ENCODE results near the gene ZFP90.

ZFP90 gene

DNA sequence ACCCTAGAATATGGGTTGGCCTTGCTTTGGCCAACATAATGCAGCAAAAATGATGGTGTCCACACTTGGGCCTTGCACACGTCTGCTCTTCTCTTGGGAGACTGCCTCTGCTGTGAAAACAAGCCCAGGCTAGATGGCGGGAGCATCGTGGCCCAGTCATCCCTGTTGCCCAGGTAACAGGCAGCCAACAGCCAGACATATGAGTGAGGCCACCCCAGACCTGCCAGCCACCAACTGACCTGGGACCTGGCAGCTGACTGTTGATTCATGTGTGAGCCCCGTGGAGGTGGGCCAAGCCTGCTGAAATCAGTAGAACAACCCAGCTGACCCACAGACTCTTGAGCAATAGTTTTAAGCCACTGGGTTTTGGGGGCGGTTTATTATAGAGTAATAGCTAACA, 66.7 kb downstream of the ZFP90 start:
- no peaks in the 10 kb centered on the region for H3K27me3 ChIP-seq (ENCODE audit: low read length)
- TF ChIP-seq, protein P1, sequence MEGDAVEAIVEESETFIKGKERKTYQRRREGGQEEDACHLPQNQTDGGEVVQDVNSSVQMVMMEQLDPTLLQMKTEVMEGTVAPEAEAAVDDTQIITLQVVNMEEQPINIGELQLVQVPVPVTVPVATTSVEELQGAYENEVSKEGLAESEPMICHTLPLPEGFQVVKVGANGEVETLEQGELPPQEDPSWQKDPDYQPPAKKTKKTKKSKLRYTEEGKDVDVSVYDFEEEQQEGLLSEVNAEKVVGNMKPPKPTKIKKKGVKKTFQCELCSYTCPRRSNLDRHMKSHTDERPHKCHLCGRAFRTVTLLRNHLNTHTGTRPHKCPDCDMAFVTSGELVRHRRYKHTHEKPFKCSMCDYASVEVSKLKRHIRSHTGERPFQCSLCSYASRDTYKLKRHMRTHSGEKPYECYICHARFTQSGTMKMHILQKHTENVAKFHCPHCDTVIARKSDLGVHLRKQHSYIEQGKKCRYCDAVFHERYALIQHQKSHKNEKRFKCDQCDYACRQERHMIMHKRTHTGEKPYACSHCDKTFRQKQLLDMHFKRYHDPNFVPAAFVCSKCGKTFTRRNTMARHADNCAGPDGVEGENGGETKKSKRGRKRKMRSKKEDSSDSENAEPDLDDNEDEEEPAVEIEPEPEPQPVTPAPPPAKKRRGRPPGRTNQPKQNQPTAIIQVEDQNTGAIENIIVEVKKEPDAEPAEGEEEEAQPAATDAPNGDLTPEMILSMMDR (IDR thresholded peaks at IDR 0.05; ENCODE audit: insufficient read depth, low read length, poor library complexity, severe bottlenecking) = no peak
- no peak for TF ChIP-seq EZH2phosphoT487 (conservative IDR thresholded peaks at IDR 0.05; ENCODE audit: low read length)
- no peak overlapping the region for H2AFZ ChIP-seq (ENCODE audit: low read depth, low read length, severe bottlenecking)
- no peaks in the 10 kb centered on the region for H3F3A ChIP-seq (ENCODE audit: insufficient read depth)
- no peaks in the 10 kb centered on the region for H3K36me3 ChIP-seq (ENCODE audit: low read length)
- no peak overlapping the region for H3K9ac ChIP-seq (ENCODE audit: low read length)
- H3K79me2 ChIP-seq (ENCODE audit: insufficient read depth, low read length) = no peaks in the 10 kb centered on the region
- H3K4me3 ChIP-seq (ENCODE audit: insufficient read depth, low read length, poor library complexity, severe bottlenecking) = no peak overlapping the region
- H3K9me3 ChIP-seq (ENCODE audit: insufficient read depth, low read length) = no peaks in the 10 kb centered on the region
- H3K4me2 ChIP-seq (ENCODE audit: low read depth, low read length, poor library complexity, severe bottlenecking) = no peak overlapping the region
- H3K9me2 ChIP-seq (replicated peaks; ENCODE audit: insufficient read depth, low read length) = no peaks in the 10 kb centered on the region
- no peak overlapping the region for H3K27ac ChIP-seq (ENCODE audit: low read depth, low read length)
- H4K20me1 ChIP-seq (ENCODE audit: low read depth, low read length) = no peaks in the 10 kb centered on the region

DNA sequence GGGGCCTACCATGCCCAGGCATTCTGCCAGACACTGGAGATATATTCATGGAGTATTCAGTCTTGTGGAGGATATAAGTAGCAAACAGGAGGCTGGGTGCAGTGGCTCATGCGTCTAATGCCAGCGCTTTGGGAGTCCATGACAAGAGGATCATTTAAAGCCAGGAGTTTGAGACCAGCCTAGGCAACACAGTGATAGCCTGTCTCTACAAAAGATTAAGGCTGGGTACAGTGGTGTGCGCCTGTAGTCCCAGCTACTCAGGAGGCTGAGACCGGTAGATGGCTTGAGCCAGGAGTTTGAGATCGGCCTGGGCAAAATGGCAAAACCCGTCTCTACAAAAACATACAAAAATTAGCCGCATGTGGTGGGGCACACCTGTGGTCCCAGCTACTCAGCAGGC, 68.4 kb downstream of the ZFP90 start:
- Histone ChIP-seq H3K27me3 (ENCODE audit: low read length) (no peaks in the 10 kb centered on the region), H4K20me1 (ENCODE audit: low read depth, low read length) (no peaks in the 10 kb centered on the region), H3K79me2 (ENCODE audit: insufficient read depth, low read length) (no peaks in the 10 kb centered on the region), H3K4me3 (ENCODE audit: insufficient read depth, low read length, poor library complexity, severe bottlenecking) (no peak overlapping the region), H3K9me3 (ENCODE audit: insufficient read depth, low read length) (no peaks in the 10 kb centered on the region), H3K36me3 (ENCODE audit: low read length) (no peaks in the 10 kb centered on the region), H2AFZ (ENCODE audit: low read depth, low read length, severe bottlenecking) (no peak overlapping the region), H3F3A (ENCODE audit: insufficient read depth) (no peaks in the 10 kb centered on the region), H3K9me2 (replicated peaks; ENCODE audit: insufficient read depth, low read length) (no peaks in the 10 kb centered on the region), H3K4me2 (ENCODE audit: low read depth, low read length, poor library complexity, severe bottlenecking) (no peak overlapping the region), H3K27ac (ENCODE audit: low read depth, low read length) (no peak overlapping the region), H3K9ac (ENCODE audit: low read length) (no peak overlapping the region)
- TF ChIP-seq, protein P1 (IDR thresholded peaks at IDR 0.05; ENCODE audit: insufficient read depth, low read length, poor library complexity, severe bottlenecking) = no peak
- TF ChIP-seq EZH2phosphoT487 (conservative IDR thresholded peaks at IDR 0.05; ENCODE audit: low read length) = no peak

DNA sequence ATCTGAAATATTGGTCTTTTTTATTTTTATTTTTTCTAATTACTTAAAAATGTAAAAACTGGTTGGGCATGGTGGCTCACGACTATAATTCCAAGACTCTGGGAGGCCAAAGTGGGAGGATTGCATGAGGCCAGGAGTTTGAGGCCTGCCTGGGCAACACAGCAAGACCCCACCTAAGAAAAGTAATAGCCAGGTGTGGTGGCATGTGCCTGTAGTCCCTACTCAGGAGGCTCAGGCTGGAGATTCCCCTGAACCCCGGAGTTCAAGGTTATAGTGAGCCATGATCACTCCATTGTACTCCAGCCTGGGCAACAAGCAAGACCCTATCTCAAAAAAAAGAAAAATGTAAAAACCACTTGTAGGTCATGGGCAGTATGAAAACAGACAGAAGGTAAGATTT, 69.2 kb downstream of the ZFP90 start:
- TF ChIP-seq EZH2phosphoT487 (conservative IDR thresholded peaks at IDR 0.05; ENCODE audit: low read length) = no peak
- TF ChIP-seq, protein P1 (IDR thresholded peaks at IDR 0.05; ENCODE audit: insufficient read depth, low read length, poor library complexity, severe bottlenecking) = no peak
- H4K20me1 ChIP-seq (ENCODE audit: low read depth, low read length) = no peaks in the 10 kb centered on the region
- no peaks in the 10 kb centered on the region for H3K9me2 ChIP-seq (replicated peaks; ENCODE audit: insufficient read depth, low read length)
- no peak overlapping the region for H3K4me3 ChIP-seq (ENCODE audit: insufficient read depth, low read length, poor library complexity, severe bottlenecking)
- H3K79me2 ChIP-seq (ENCODE audit: insufficient read depth, low read length) = no peaks in the 10 kb centered on the region
- no peaks in the 10 kb centered on the region for H3K27me3 ChIP-seq (ENCODE audit: low read length)
- H3K9me3 ChIP-seq (ENCODE audit: insufficient read depth, low read length) = 0 out of 2 replicates have a peak, but pooled peaks cover 2% of the 10 kb centered on the region
- H3K36me3 ChIP-seq (ENCODE audit: low read length) = no peaks in the 10 kb centered on the region
- no peak overlapping the region for H3K27ac ChIP-seq (ENCODE audit: low read depth, low read length)
- no peak overlapping the region for H3K9ac ChIP-seq (ENCODE audit: low read length)
- no peaks in the 10 kb centered on the region for H3F3A ChIP-seq (ENCODE audit: insufficient read depth)
- no peak overlapping the region for H3K4me2 ChIP-seq (ENCODE audit: low read depth, low read length, poor library complexity, severe bottlenecking)
- no peak overlapping the region for H2AFZ ChIP-seq (ENCODE audit: low read depth, low read length, severe bottlenecking)
